Colonic mucosa (tissue), 4 donors: ENCODE results near the gene WDR41. TPM values are rescaled to one million over a fixed set of nuclear protein-coding genes. Genes with fewer than 3 reads are reported as not detected.
"Not testable (repeated sequence)": the region's sequence is repeated elsewhere in the genome, so short reads cannot be mapped to it uniquely, and the experiment has no call there.

Experiments
- DNase-seq: peaks from one replicate; pipeline ENCODE4 v3.0.0-alpha.2; 2020
- H3K27ac ChIP-seq: fragments of 200-600 bp; one replicate; pipeline ENCODE4 v1.8.0; 2021
- H3K27me3 ChIP-seq: fragments of 200-600 bp; one replicate; pipeline ENCODE4 v1.8.0; 2021
- H3K36me3 ChIP-seq: fragments of 200-600 bp; one replicate; pipeline ENCODE4 v1.8.0; 2021
- H3K4me1 ChIP-seq: fragments of 200-600 bp; one replicate; pipeline ENCODE4 v1.8.0; 2021; ENCODE audit warnings: mild to moderate bottlenecking
- H3K4me3 ChIP-seq: fragments of 200-600 bp; one replicate; pipeline ENCODE4 v1.8.0; 2021
- H3K9ac ChIP-seq, 2 donors: one replicate each; pipeline ENCODE4 v1.7.0; 2013; ENCODE audit warnings: control low read depth in 2 of 2, low read depth in 2 of 2, low read length in 2 of 2
- H3K9me3 ChIP-seq: fragments of 200-600 bp; one replicate; pipeline ENCODE4 v1.8.0; 2021
- CTCF ChIP-seq: fragments of 200-600 bp; IDR thresholded peaks from one replicate; pipeline ENCODE4 v1.8.0; 2022; ENCODE audit warnings: antibody characterized with exemption, mild to moderate bottlenecking
- intact Hi-C: fragments of 100-400 bp; cut with DNase I; formaldehyde crosslinking; loops from one replicate; pipeline ENCODE4 v1.14.1; 2022
- total RNA-seq, 2 donors: library from RNA; stranded (reverse); fragmentation: NEBNext Ultra II Directional in 1 of 2; extraction: Animal tissue kit (Norgen Biotek cat#: 25700) in 1 of 2; gene quantifications; one replicate each; pipeline ENCODE4 v1.2.1, GENCODE V29; 2021
- donor health status: healthy.
- donor health status: DM: no; HTN: no; CAD: no.
- donor health status: DM: no; HTN: no; CAD: no.

WDR41 gene
- total RNA-seq, 2 donors from 2014 or later, result 23.4 to 24.1 TPM

GRCh38 chr5:77499973-77500372 is 7.9 kb upstream of the WDR41 start:
- no peak overlapping the region for H3K27ac ChIP-seq
- TF ChIP-seq CTCF, result no peak
- no peak overlapping the region for H3K9ac ChIP-seq
- H3K4me3 ChIP-seq, result no peak overlapping the region
- no peaks in the 10 kb centered on the region for H3K4me1 ChIP-seq
- H3K27me3 ChIP-seq, result no peaks in the 10 kb centered on the region
- H3K9me3 ChIP-seq, result no peaks in the 10 kb centered on the region
- H3K36me3 ChIP-seq, result no peaks in the 10 kb centered on the region
- DNase-seq, result no peak
- intact Hi-C loops, result no loop called here

- Histone ChIP-seq H3K4me3 (no peak overlapping the region), H3K27me3 (no peaks in the 10 kb centered on the region), H3K4me1 (no peaks in the 10 kb centered on the region), H3K27ac (no peak overlapping the region), H3K9me3 (no peaks in the 10 kb centered on the region), H3K36me3 (no peaks in the 10 kb centered on the region), H3K9ac (no peak overlapping the region)
- no peak for DNase-seq
- intact Hi-C loops, result no loop called here
- TF ChIP-seq CTCF, result no peak
These were observed 7.3 kb upstream of the WDR41 start for GRCh38 chr5:77499441-77499840.

GRCh38 chr5:77498952-77499351 is 6.8 kb upstream of the WDR41 start:
- no peak overlapping the region for H3K4me3 ChIP-seq
- no peak overlapping the region for H3K27ac ChIP-seq
- no peaks in the 10 kb centered on the region for H3K27me3 ChIP-seq
- H3K4me1 ChIP-seq, result no peaks in the 10 kb centered on the region
- H3K9me3 ChIP-seq, result no peaks in the 10 kb centered on the region
- H3K36me3 ChIP-seq, result no peaks in the 10 kb centered on the region
- intact Hi-C loops, result no loop called here
- no peak for DNase-seq
- TF ChIP-seq CTCF, result no peak
- no peak overlapping the region for H3K9ac ChIP-seq

GRCh38 chr5:77494935-77495334 is 2.8 kb upstream of the WDR41 start:
- no peak overlapping the region for H3K4me3 ChIP-seq
- H3K9ac ChIP-seq, result no peak overlapping the region
- no peaks in the 10 kb centered on the region for H3K27me3 ChIP-seq
- TF ChIP-seq CTCF, result no peak
- H3K4me1 ChIP-seq, result no peaks in the 10 kb centered on the region
- no peaks in the 10 kb centered on the region for H3K9me3 ChIP-seq
- intact Hi-C loops, result no loop called here
- DNase-seq, result no peak
- no peak overlapping the region for H3K27ac ChIP-seq
- no peaks in the 10 kb centered on the region for H3K36me3 ChIP-seq

- Histone ChIP-seq H3K27me3 (no peaks in the 10 kb centered on the region), H3K36me3 (no peaks in the 10 kb centered on the region), H3K9me3 (no peaks in the 10 kb centered on the region), H3K9ac (peak overlapping the region in 1 of 2 donors; percentile 85), H3K4me1 (no peaks in the 10 kb centered on the region), H3K4me3 (peak overlapping the region; percentile 84), H3K27ac (peak overlapping the region; percentile 92)
- intact Hi-C loops, result loop anchor here (2.0 kb wide), 1 partner anchor 346 kb away; no protein-coding TSS in a partner anchor
- peak; percentile 8 for TF ChIP-seq CTCF
- DNase-seq, result no peak
These were observed 511 bp upstream of the WDR41 start for GRCh38 chr5:77492653-77493000.

- intact Hi-C loops, result not testable (repeated sequence)
These were observed 1.3 kb downstream of the WDR41 start for GRCh38 chr5:77490741-77491344.

More at GRCh38 chr5:77490741-77491344, 1.3 kb downstream of the WDR41 start:
- H3K27me3 ChIP-seq, H3K4me1 ChIP-seq, H3K9me3 ChIP-seq, H3K36me3 ChIP-seq: not testable (repeated sequence)
- H3K27ac ChIP-seq, result peak overlapping the region; percentile 92
- H3K9ac ChIP-seq, result peak overlapping the region in 1 of 2 donors; percentile 85
- peak; percentile 26 for DNase-seq
- peak overlapping the region; percentile 84 for H3K4me3 ChIP-seq
